SK-N-DZ (cell line): ENCODE results near the gene KCTD13.
"Not testable (repeated sequence)": the region's sequence is repeated elsewhere in the genome, so short reads cannot be mapped to it uniquely, and the experiment has no call there.

Source experiments
- DNase-seq: peaks from one replicate; pipeline ENCODE4 v3.0.0-alpha.2; 2015; ENCODE audit warnings: low spot score

The KCTD13 gene

DNA sequence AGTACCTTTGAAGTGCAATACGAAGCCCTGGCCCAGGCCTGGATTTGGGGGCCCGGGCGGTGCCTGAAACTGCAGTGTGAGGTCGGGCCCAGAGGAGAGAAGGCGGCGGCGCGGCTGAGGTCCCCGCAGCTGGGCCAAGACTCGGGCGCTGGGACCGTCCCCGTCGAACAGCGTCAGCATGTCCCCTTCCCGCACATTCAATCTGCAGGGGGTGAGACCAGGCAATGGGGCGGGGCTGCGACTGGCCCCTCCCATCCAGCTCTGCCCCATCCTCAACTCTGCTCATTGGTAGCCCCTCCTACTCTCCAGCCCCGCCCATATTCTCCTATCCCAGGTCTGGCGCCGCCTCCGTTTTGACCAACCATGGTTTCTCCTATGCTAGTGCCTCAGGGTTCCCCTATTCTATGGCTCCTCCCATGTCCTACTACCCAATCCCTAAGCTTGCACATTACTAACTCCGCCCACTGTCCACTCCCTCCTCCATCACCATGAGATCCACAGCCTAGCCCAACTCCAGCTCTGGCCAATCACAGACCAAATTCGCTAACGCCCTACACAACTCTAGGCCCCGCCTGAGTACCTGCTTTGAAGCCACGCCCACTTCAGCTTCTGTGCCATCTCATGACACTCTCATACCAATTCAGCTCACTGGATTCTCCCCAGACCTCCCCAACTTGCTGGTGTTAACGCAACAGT lies 48.6 kb downstream of the KCTD13 start:
- peak; percentile 39 for DNase-seq

DNA sequence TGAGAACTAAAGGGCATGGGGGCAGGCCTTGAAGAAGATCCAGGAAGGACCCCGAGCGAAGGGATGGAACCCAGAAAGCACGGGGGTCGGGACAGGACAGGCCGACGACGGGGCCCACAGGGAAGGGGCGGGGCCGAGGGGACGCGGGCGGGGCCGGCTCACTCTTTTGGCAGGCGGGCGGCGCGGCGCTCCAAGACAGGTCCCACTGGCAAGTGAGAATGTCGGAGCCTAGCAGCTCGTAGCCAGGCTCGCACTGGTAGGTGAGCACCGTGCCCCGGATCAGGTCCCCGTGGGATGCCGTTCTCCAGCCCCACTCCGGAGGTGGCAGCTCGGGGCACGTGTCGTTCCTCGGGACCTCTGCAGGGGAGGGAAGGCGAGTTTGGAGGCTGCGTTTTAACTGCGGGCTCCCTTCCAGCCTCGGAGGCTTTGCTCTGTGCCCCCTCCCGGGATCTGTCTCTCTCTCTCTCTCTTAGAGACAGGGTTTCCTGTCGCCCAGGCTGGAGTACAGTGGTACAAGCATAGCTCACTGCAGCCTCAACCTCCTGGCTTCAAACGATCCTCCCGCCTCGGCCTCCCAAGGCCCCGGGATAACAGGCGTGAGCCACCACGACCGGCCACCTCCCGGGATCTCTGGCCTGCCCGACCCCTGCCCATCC lies 49.3 kb downstream of the KCTD13 start:
- DNase-seq, result no peak

- DNase-seq, result no peak
Observed at GRCh38 chr16:29876217-29876593, 49.8 kb downstream of the KCTD13 start.

GRCh38 chr16:29875206-29875605 lies 50.8 kb downstream of the KCTD13 start:
- DNase-seq, result no peak

DNA sequence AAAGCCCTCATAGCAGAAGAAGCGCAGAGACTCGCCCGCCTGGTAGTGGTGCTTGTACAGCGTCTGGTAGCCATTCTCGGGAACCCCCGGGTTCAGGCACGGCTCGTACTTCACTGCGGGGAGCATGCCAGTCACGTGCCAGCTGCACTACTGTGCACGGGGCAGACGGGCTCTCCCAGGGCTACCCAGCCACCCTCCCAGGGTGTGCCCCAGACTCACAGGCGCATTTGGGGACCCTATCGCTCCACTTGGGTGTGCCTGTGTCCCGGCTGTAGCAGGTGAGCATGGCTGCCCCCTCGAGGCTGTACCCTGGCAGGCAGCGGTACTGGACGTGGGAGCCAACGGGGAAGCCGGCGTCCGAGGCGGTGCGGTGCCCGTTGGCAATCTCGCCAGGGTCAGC lies 52.7 kb downstream of the KCTD13 start:
- no peak for DNase-seq

GRCh38 chr16:29871822-29872546 lies 54.0 kb downstream of the KCTD13 start:
- no peak for DNase-seq

- DNase-seq, result not testable (repeated sequence)
Observed at GRCh38 chr16:29869067-29869466, 57.0 kb downstream of the KCTD13 start.

GRCh38 chr16:29868396-29869009 lies 57.5 kb downstream of the KCTD13 start:
- no peak for DNase-seq

DNA sequence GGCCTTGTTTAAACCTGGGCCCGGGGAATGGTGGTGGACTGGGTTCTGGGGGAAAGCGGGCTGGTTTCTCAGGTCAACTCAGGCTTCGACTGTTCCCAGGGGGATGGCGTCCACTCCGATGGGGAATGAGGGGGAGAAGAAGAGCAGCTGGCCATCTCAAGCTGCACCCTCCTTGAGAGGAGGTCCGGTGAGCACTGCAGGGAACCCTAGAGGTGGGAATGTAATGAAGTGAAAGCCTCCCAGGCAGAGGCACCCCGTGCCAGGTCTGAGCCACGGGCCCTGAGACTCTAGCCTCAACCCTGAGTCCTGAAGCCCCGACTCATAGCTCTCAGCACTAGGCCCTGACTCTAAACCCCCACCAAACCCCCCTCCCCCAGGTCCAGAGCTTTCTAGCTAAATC lies 61.8 kb downstream of the KCTD13 start:
- DNase-seq, result no peak

GRCh38 chr16:29863669-29863984 lies 62.4 kb downstream of the KCTD13 start:
- DNase-seq, result no peak

- DNase-seq, result peak; percentile 98
Observed at GRCh38 chr16:29862884-29863668, 63.0 kb downstream of the KCTD13 start, which contains the start of gene CDIPT. Gene CDIPT (minus strand): TSS chr16:29863226. CDS start chr16:29862857, 369 bp downstream.

DNA sequence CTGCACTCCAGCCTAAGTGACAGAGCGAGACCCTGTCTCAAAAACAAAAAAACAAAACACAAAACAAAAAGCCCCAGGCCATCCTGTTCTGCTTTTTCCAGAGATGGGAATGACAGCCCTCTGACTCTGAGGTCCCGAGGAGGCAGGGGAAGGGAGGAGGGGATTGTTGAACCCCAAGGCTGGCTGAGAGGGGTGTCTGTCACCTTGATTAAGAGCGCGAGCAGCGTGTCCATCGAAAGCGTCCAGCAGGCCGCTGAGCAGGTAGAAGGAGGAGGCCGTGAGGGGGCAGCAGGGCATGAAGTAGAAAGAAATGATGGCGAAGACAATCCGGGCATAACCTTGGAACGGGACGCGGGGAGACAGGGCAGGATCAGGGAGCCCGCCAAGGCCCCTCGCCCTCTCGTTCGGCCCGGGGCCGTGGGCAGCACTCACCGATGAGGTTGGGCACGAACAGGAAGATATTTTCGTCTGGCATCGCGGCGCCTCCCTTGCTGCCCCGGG lies 63.6 kb downstream of the KCTD13 start:
- no peak for DNase-seq

GRCh38 chr16:29860218-29860617 lies 65.8 kb downstream of the KCTD13 start:
- no peak for DNase-seq

DNA sequence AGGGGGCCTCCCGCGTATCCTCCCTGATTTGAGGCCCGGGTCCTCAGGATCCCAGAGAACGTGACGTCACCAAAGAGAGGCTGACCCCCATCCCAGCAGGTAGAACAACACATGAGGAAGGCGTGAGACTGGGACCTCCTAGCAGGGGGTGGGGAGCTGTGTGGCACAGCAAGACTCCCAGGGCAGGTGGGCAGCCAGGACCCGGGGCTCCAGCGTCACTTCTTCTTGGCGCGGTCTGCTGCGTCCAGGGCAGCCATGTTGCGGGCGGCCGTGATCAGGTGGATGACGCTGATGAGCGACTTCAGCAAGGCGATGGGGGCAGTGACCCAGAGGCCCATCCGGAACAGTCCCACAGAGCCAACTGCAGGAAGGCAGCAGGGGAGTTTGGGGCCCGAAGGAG lies 67.1 kb downstream of the KCTD13 start:
- DNase-seq, result no peak

DNA sequence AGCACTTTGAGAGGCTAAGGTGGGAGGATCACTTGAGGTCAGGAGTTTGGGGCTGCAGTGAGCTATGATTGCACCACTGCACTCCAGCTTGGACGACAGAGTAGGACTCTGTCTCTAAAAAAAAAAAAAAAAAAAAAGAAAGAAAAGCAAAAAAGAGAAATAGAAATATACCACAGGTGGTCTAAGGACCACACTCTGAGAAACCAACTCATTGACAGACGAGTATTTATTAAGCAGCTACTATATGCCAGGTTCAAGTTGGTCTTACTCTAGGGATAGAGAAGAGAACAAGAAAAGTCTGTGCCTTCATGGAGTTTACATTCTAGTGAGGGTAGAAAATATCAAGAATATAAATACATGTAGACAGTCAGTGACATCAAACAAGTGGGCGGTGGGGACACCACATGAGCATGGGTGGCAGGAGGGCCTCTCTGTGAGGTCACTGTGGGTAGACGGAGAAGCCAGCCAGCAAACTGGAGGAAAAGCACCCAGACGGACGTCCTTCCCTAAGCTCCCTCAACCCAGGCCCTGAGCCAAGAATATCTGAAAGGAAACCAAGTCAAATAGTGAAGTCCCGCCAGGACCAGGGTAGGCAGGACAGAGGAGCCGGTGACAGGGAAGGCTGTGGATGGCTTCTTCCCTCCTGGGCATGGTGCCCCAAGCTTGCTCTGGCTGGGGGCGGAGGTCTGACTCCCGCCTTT lies 67.7 kb downstream of the KCTD13 start:
- no peak for DNase-seq

- no peak for DNase-seq
Observed at GRCh38 chr16:29857133-29857760, 68.8 kb downstream of the KCTD13 start.
